Mesenchymal stem cell (in vitro differentiated cells and primary cell): ENCODE data around the gene TMEM181.
"Not testable (repeated sequence)": the region's sequence is repeated elsewhere in the genome, so short reads cannot be mapped to it uniquely, and the experiment has no call there.

Experiments used
- DNase-seq: peaks from one replicate; pipeline ENCODE4 v3.0.0-alpha.2; 2013
- H2AFZ ChIP-seq: one replicate; pipeline ENCODE4 v1.6.1; 2013; ENCODE audit warnings: low read depth, mild to moderate bottlenecking, control low read depth, inconsistent platforms, low read length, moderate library complexity
- H2AK5ac ChIP-seq: 2 replicates; pipeline ENCODE4 v1.6.1; 2013; ENCODE audit warnings: low read length, moderate library complexity, mild to moderate bottlenecking, inconsistent platforms; ENCODE audit not compliant: severe bottlenecking
- H2BK120ac ChIP-seq: one replicate; pipeline ENCODE4 v1.6.1; 2013; ENCODE audit warnings: low read depth, mild to moderate bottlenecking, inconsistent platforms, low read length, moderate library complexity
- H2BK12ac ChIP-seq, 2 experiments: one replicate each; pipeline ENCODE4 v1.6.1; 2013; ENCODE audit warnings: inconsistent platforms in 2 of 2, low read length in 2 of 2, mild to moderate bottlenecking in 2 of 2, moderate library complexity in 2 of 2, control low read depth in 1 of 2
- H2BK15ac ChIP-seq: one replicate; pipeline ENCODE4 v1.6.1; 2013; ENCODE audit warnings: mild to moderate bottlenecking, low read depth, inconsistent platforms; ENCODE audit not compliant: poor library complexity, severe bottlenecking
- H2BK5ac ChIP-seq: 2 replicates; pipeline ENCODE4 v1.6.1; 2013; ENCODE audit warnings: low read depth, mild to moderate bottlenecking, low read length, control low read depth, inconsistent platforms; ENCODE audit not compliant: poor library complexity, severe bottlenecking
- H3K14ac ChIP-seq, 2 experiments: one replicate each; pipeline ENCODE4 v1.6.1; 2013; ENCODE audit warnings: inconsistent platforms in 2 of 2, low read length in 2 of 2, control low read depth in 1 of 2, mild to moderate bottlenecking in 1 of 2, moderate library complexity in 1 of 2
- H3K18ac ChIP-seq, 2 experiments: one replicate each; pipeline ENCODE4 v1.6.1; 2013; ENCODE audit warnings: inconsistent platforms in 2 of 2, low read length in 2 of 2, control low read depth in 1 of 2, low read depth in 1 of 2, mild to moderate bottlenecking in 1 of 2
- H3K23ac ChIP-seq, 2 experiments: one replicate each; pipeline ENCODE4 v1.6.1; 2013; ENCODE audit warnings: inconsistent platforms in 2 of 2, low read length in 2 of 2, mild to moderate bottlenecking in 2 of 2, moderate library complexity in 2 of 2, control low read depth in 1 of 2
- H3K27ac ChIP-seq: 2 replicates; pipeline ENCODE4 v1.5.1; 2013; ENCODE audit warnings: mild to moderate bottlenecking, moderate library complexity, low read length, control low read depth, inconsistent platforms; ENCODE audit not compliant: poor library complexity, severe bottlenecking
- H3K27me3 ChIP-seq, 2 experiments: 2 replicates each; pipeline versions ENCODE4 v1.6.1 to v1.7.0; 2013; ENCODE audit warnings: low read length in 2 of 2, mild to moderate bottlenecking in 2 of 2, moderate library complexity in 2 of 2, control low read depth in 1 of 2, inconsistent platforms in 1 of 2; ENCODE audit not compliant: control insufficient read depth in 1 of 2, insufficient read depth in 1 of 2
- H3K36me3 ChIP-seq, 2 experiments: 2 replicates each; pipeline versions ENCODE4 v1.6.1 to v1.7.0; 2013; ENCODE audit warnings: low read length in 2 of 2, control low read depth in 1 of 2, inconsistent platforms in 1 of 2, low read depth in 1 of 2, mild to moderate bottlenecking in 1 of 2; ENCODE audit not compliant: insufficient read depth in 2 of 2, control insufficient read depth in 1 of 2
- H3K4ac ChIP-seq, 2 experiments: one replicate each; pipeline ENCODE4 v1.6.1; 2013; ENCODE audit warnings: inconsistent platforms in 2 of 2, low read length in 2 of 2, mild to moderate bottlenecking in 2 of 2, moderate library complexity in 2 of 2, control low read depth in 1 of 2, low read depth in 1 of 2
- H3K4me1 ChIP-seq: 2 replicates; pipeline ENCODE4 v1.6.1; 2013; ENCODE audit warnings: low read depth, low read length, control low read depth; ENCODE audit not compliant: control insufficient read depth, insufficient read depth
- H3K4me2 ChIP-seq: 2 replicates; pipeline ENCODE4 v1.6.1; 2013; ENCODE audit warnings: low read length, mild to moderate bottlenecking, inconsistent platforms; ENCODE audit not compliant: poor library complexity, severe bottlenecking
- H3K4me3 ChIP-seq, 2 experiments: 2 replicates each; pipeline versions ENCODE4 v1.5.1 to v1.7.0; 2013; ENCODE audit warnings: low read length in 2 of 2, mild to moderate bottlenecking in 2 of 2, control low read depth in 1 of 2, low read depth in 1 of 2; ENCODE audit not compliant: insufficient read depth in 1 of 2
- H3K79me1 ChIP-seq: replicated peaks from 2 replicates; pipeline ENCODE4 v1.6.1; 2013; ENCODE audit warnings: mild to moderate bottlenecking, control low read depth, low read length, inconsistent platforms; ENCODE audit not compliant: poor library complexity, severe bottlenecking
- H3K9ac ChIP-seq: 2 replicates; pipeline ENCODE4 v1.7.0; 2013; ENCODE audit warnings: mild to moderate bottlenecking, low read length, moderate library complexity
- H3K9me3 ChIP-seq: 2 replicates; pipeline ENCODE4 v1.7.0; 2013; ENCODE audit warnings: mild to moderate bottlenecking, low read length; ENCODE audit not compliant: control insufficient read depth
- H4K8ac ChIP-seq: one replicate; pipeline ENCODE4 v1.6.1; 2013; ENCODE audit warnings: inconsistent platforms, mild to moderate bottlenecking, low read length, moderate library complexity
- H4K91ac ChIP-seq: one replicate; pipeline ENCODE4 v1.6.1; 2013; ENCODE audit warnings: mild to moderate bottlenecking, low read length, inconsistent platforms
- WGBS: methylation state at CpG from one replicate; pipeline ENCODE4 v1.1.7; 2013; ENCODE audit warnings: mixed read lengths; 5-methylcytosine and 5-hydroxymethylcytosine counted together

TMEM181 gene

GRCh38 chr6:158632538-158633119, 72.7 kb downstream of the TMEM181 start:
- H3K27me3 ChIP-seq, H4K91ac ChIP-seq, H3K9me3 ChIP-seq, H3K23ac ChIP-seq, H2BK120ac ChIP-seq, H2BK12ac ChIP-seq, H2AK5ac ChIP-seq, H2AFZ ChIP-seq, H2BK5ac ChIP-seq, H3K4me1 ChIP-seq, H4K8ac ChIP-seq, H2BK15ac ChIP-seq, H3K14ac ChIP-seq, H3K18ac ChIP-seq, H3K4me2 ChIP-seq, DNase-seq, H3K4ac ChIP-seq: not testable (repeated sequence)
- Histone ChIP-seq H3K27ac (peak overlapping the region; percentile 80), H3K79me1 (peaks cover 15% of the 10 kb centered on the region), H3K4me3 (peak overlapping the region in 1 of 2 experiments; percentile 60), H3K9ac (peak overlapping the region; percentile 77), H3K36me3 (peaks cover 50 to 66% of the 10 kb centered on the region in 2 experiments)
- WGBS = 94% methylated on average over 1 of the region's 3 CpGs

GRCh38 chr6:158633127-158633526, 73.2 kb downstream of the TMEM181 start:
- no peak overlapping the region for H2AK5ac ChIP-seq
- H2BK15ac ChIP-seq = no peak overlapping the region
- no peak overlapping the region for H2AFZ ChIP-seq
- no peaks in the 10 kb centered on the region for H3K27me3 ChIP-seq
- H2BK120ac ChIP-seq = no peak overlapping the region
- no peak overlapping the region for H3K27ac ChIP-seq
- H3K9me3 ChIP-seq = no peaks in the 10 kb centered on the region
- H3K9ac ChIP-seq = no peak overlapping the region
- H3K4me2 ChIP-seq = no peak overlapping the region
- no peak overlapping the region for H4K91ac ChIP-seq
- DNase-seq = no peak
- no peak overlapping the region for H3K18ac ChIP-seq
- WGBS = 97% methylated on average over 11 of the region's 11 CpGs
- H3K79me1 ChIP-seq = peaks cover 11% of the 10 kb centered on the region
- no peak overlapping the region for H3K14ac ChIP-seq
- peaks cover 45 to 63% of the 10 kb centered on the region in 2 experiments for H3K36me3 ChIP-seq
- no peak overlapping the region for H2BK5ac ChIP-seq
- H3K4ac ChIP-seq = no peak overlapping the region
- H2BK12ac ChIP-seq = no peak overlapping the region
- H3K23ac ChIP-seq = no peak overlapping the region
- H3K4me1 ChIP-seq = peaks cover 4% of the 10 kb centered on the region
- H3K4me3 ChIP-seq = no peak overlapping the region
- H4K8ac ChIP-seq = no peak overlapping the region

- no peak overlapping the region for H2BK15ac ChIP-seq
- no peak overlapping the region for H2BK12ac ChIP-seq
- H3K4ac ChIP-seq = no peak overlapping the region
- no peaks in the 10 kb centered on the region for H3K27me3 ChIP-seq
- peaks cover 6% of the 10 kb centered on the region for H3K4me1 ChIP-seq
- H3K4me2 ChIP-seq = no peak overlapping the region
- 94% methylated on average over 3 of the region's 6 CpGs for WGBS
- H2AK5ac ChIP-seq = no peak overlapping the region
- no peak overlapping the region for H3K4me3 ChIP-seq
- H4K8ac ChIP-seq = no peak overlapping the region
- no peak overlapping the region for H3K18ac ChIP-seq
- H3K79me1 ChIP-seq = peaks cover 13% of the 10 kb centered on the region
- H2BK120ac ChIP-seq = no peak overlapping the region
- H3K14ac ChIP-seq = no peak overlapping the region
- no peak overlapping the region for H2AFZ ChIP-seq
- H2BK5ac ChIP-seq = no peak overlapping the region
- no peak for DNase-seq
- H3K9me3 ChIP-seq = no peaks in the 10 kb centered on the region
- no peak overlapping the region for H3K27ac ChIP-seq
- peaks cover 36 to 61% of the 10 kb centered on the region in 2 experiments for H3K36me3 ChIP-seq
- no peak overlapping the region for H3K23ac ChIP-seq
- no peak overlapping the region for H4K91ac ChIP-seq
- H3K9ac ChIP-seq = no peak overlapping the region
Observed at GRCh38 chr6:158634695-158635426, 75.0 kb downstream of the TMEM181 start.

- WGBS = 100% methylated on average over 2 of the region's 7 CpGs
- no peak overlapping the region for H3K4me3 ChIP-seq
Observed at GRCh38 chr6:158635427-158636073, 75.7 kb downstream of the TMEM181 start.

More at GRCh38 chr6:158635427-158636073, 75.7 kb downstream of the TMEM181 start:
- Histone ChIP-seq H2BK120ac (no peak overlapping the region), H3K4me1 (peaks cover 9% of the 10 kb centered on the region), H3K4me2 (no peak overlapping the region), H2AK5ac (no peak overlapping the region), H2BK15ac (no peak overlapping the region), H2BK5ac (no peak overlapping the region), H3K14ac (no peak overlapping the region), H2AFZ (no peak overlapping the region), H3K4ac (no peak overlapping the region), H3K27me3 (no peaks in the 10 kb centered on the region), H3K36me3 (peaks cover 36 to 61% of the 10 kb centered on the region in 2 experiments), H3K23ac (no peak overlapping the region), H3K9ac (no peak overlapping the region), H4K8ac (no peak overlapping the region), H3K79me1 (peaks cover 13% of the 10 kb centered on the region), H2BK12ac (no peak overlapping the region), H3K9me3 (no peaks in the 10 kb centered on the region), H3K27ac (no peak overlapping the region), H4K91ac (no peak overlapping the region), H3K18ac (no peak overlapping the region)
- no peak for DNase-seq
